Measurements from ENCODE around the gene FDXR. TPM values are rescaled to one million over a fixed set of nuclear protein-coding genes. Genes with fewer than 3 reads are reported as not detected.

Gene FDXR
- total and polyA plus RNA-seq, 9 of the 15 experiments (the other 6 are each of a cell fraction or from before 2014, with no cell fraction given), result 0.89 to 70.7 (median 30.9) TPM

- Histone ChIP-seq H3K9ac (ENCODE audit: insufficient read depth in 1 of 2, low read depth in 2 of 2, low read length in 2 of 2) (no peak overlapping the region; a peak in 1 of 4 replicates), H3K4me2 (ENCODE audit: insufficient read depth, low read length) (no peak overlapping the region), H3K27ac (ENCODE audit: extremely low read depth, low read depth, low read length) (no peak overlapping the region), H2AFZ (ENCODE audit: low read depth, low read length) (no peak overlapping the region), H3K79me2 (ENCODE audit: control insufficient read depth, insufficient read depth, low read length) (peaks cover 4% of the 10 kb centered on the region; the same call in 1 of the 3 replicates), H3K36me3 (ENCODE audit: control insufficient read depth, insufficient read depth, low read length) (peaks cover 46% of the 10 kb centered on the region; the same call in 2 of the 3 replicates), H3K4me3 (no peak overlapping the region), H3K9me3 (replicated peaks; ENCODE audit: control insufficient read depth, insufficient read depth, low read depth, low read length) (no peaks in the 10 kb centered on the region), H3K9me1 (ENCODE audit: control insufficient read depth, insufficient read depth, low read length) (no peaks in the 10 kb centered on the region), H4K20me1 (replicated peaks; ENCODE audit: control insufficient read depth, insufficient read depth, low read length) (no peaks in the 10 kb centered on the region), H3K27me3 (ENCODE audit: control insufficient read depth in 2 of 2, insufficient read depth in 2 of 2, low read length in 2 of 2) (peaks cover 0 to 8% of the 10 kb centered on the region in 2 experiments; a peak in 1 of 5 replicates), H3K4me1 (replicated peaks in 1 of 2; ENCODE audit: control insufficient read depth in 2 of 2, insufficient read depth in 2 of 2, low read length in 2 of 2) (peaks cover 17 to 71% of the 10 kb centered on the region in 2 experiments)
- intact Hi-C loops (cut with micrococcal nuclease), result no loop called here
- BruUV-seq (replicated peaks), result TSS peak; percentile 51
- CTCF ChIA-PET (ENCODE audit: low intra/inter-chr PET ratio), result interaction anchor here (0.6 to 2.6 kb wide), 3 partner anchors 71 to 496 kb away, joined by 3 to 18 read pairs (median 7); no protein-coding TSS in a partner anchor
- ATAC-seq (peak; percentile 68), FAIRE-seq (peak; percentile 15), DNase-seq (ENCODE audit: extremely low read depth in 1 of 4, low spot score in 3 of 4) (peak; percentile 65 to 68 (median 65))
- WGBS (ENCODE audit: insufficient coverage, low coverage, missing lambda C conversion rate), result 63% methylated on average over 19 of the region's 25 CpGs
- in situ Hi-C loops (cut with MboI), result no loop called here
- POLR2A ChIA-PET, result interaction anchor here (0.5 to 8.0 kb wide), 13 partner anchors 8 to 125 kb away, joined by 3 to 62 read pairs (median 4); partner anchors contain the start of genes CDR2L and FDXR
- TF ChIP-seq CSDE1 (IDR thresholded peaks at IDR 0.05) (no peak), ZFP36 (IDR thresholded peaks at IDR 0.05; ENCODE audit: low read depth, low read length, partially characterized antibody) (no peak), MYBL2 (IDR thresholded peaks at IDR 0.05; ENCODE audit: low read depth) (no peak), MYBL2 (CRISPR knock-in tag; IDR thresholded peaks at IDR 0.05; ENCODE audit: borderline replicate concordance) (no peak), FOS (IDR thresholded peaks at IDR 0.05; ENCODE audit: extremely low read depth, insufficient read length) (no peak), RBFOX2 (IDR thresholded peaks at IDR 0.05; ENCODE audit: low read depth, low read length) (peak; percentile 62), TRIM25 (IDR thresholded peaks at IDR 0.05; ENCODE audit: borderline replicate concordance) (no peak), ZBTB9 (CRISPR knock-in tag; IDR thresholded peaks at IDR 0.05) (no peak), POU5F1 (IDR thresholded peaks at IDR 0.05; ENCODE audit: borderline replicate concordance, low read depth, low read length, partially characterized antibody) (no peak), ZNF444 (CRISPR knock-in tag; IDR thresholded peaks at IDR 0.05) (no peak), MYNN (IDR thresholded peaks at IDR 0.05) (no peak), MYNN (CRISPR knock-in tag; IDR thresholded peaks at IDR 0.05) (no peak), NFYB (IDR thresholded peaks at IDR 0.05; ENCODE audit: extremely low read depth, insufficient read length) (no peak), SRSF7 (optimal IDR thresholded peaks at IDR 0.05; ENCODE audit: low read depth, low read length) (no peak), DIDO1 (tag; IDR thresholded peaks at IDR 0.05; ENCODE audit: low read depth) (no peak), TCF7L2 (IDR thresholded peaks at IDR 0.05; ENCODE audit: low read depth, low read length) (no peak), HCFC1 (IDR thresholded peaks at IDR 0.05; ENCODE audit: low read depth, low read length) (no peak), MED1 (CRISPR knock-in tag; IDR thresholded peaks at IDR 0.05; ENCODE audit: borderline replicate concordance) (no peak)
Observed at GRCh38 chr17:74862108-74862901, 10.5 kb downstream of the FDXR start.
